GM19395 (cell line): ENCODE data around the gene NOM1.

Source experiments
- ATAC-seq: cut with Tn5 transposase; IDR thresholded peaks from one replicate; pipeline ENCODE4 v1.9.1; 2021; ENCODE audit warnings: mild to moderate bottlenecking, moderate library complexity; ENCODE audit not compliant: unreplicated experiment

The NOM1 gene

GRCh38 chr7:157014635-157015555 is 65.4 kb downstream of the NOM1 start:
- ATAC-seq = no peak

GRCh38 chr7:157016024-157016351 is 66.5 kb downstream of the NOM1 start:
- peak; percentile 5 for ATAC-seq

GRCh38 chr7:157016352-157017041 is 67.0 kb downstream of the NOM1 start:
- peak; percentile 65 for ATAC-seq

- no peak for ATAC-seq
Observed at GRCh38 chr7:157017149-157017548, 67.6 kb downstream of the NOM1 start.

GRCh38 chr7:157017603-157018327 is 68.3 kb downstream of the NOM1 start:
- ATAC-seq = no peak

- ATAC-seq = no peak
Observed at GRCh38 chr7:157018328-157018996, 69.0 kb downstream of the NOM1 start.

- ATAC-seq = no peak
Observed at GRCh38 chr7:157018997-157019608, 69.6 kb downstream of the NOM1 start.

- no peak for ATAC-seq
Observed at GRCh38 chr7:157019718-157020451, 70.4 kb downstream of the NOM1 start.

- ATAC-seq = no peak
Observed at GRCh38 chr7:157020514-157021070, 71.1 kb downstream of the NOM1 start.

- no peak for ATAC-seq
Observed at GRCh38 chr7:157021071-157021870, 71.8 kb downstream of the NOM1 start.

GRCh38 chr7:157021871-157022680 is 72.6 kb downstream of the NOM1 start:
- ATAC-seq = no peak
